B cell (primary cell): ENCODE measurements around the gene NINJ2. TPM values are rescaled to one million over a fixed set of nuclear protein-coding genes. Genes with fewer than 3 reads are reported as not detected.

Experiments
- ATAC-seq: fragments of 200-7000 bp; cut with Tn5 transposase; one replicate; pipeline ENCODE4 v1.10.0; 2021; ENCODE audit warnings: low read depth, mild to moderate bottlenecking, moderate number of reproducible peaks, moderate library complexity
- CTCF ChIA-PET: fragments of 350-600 bp; sonication (Branson Sonifier 250); formaldehyde crosslinking; loops from one replicate; lab custom pipeline; 2021; ENCODE audit warnings: antibody characterized with exemption, inconsistent platforms; lab: Charles Lee
- POLR2A ChIA-PET: fragments of 350-600 bp; sonication (Branson Sonifier 250); formaldehyde crosslinking; loops from one replicate; lab custom pipeline; 2021; ENCODE audit warnings: antibody characterized with exemption; lab: Charles Lee
- DNase-seq: peaks from one replicate; pipeline ENCODE4 v3.0.0; 2013
- H2AFZ ChIP-seq: 2 replicates; pipeline ENCODE4 v1.6.1; 2012; ENCODE audit warnings: mild to moderate bottlenecking, low read depth, low read length; ENCODE audit not compliant: insufficient read depth, poor library complexity, severe bottlenecking
- H3K27ac ChIP-seq, 2 donors: 1 replicate in 1 of 2; 2 replicates in 1 of 2; pipeline ENCODE4 v1.5.1; 2012 to 2013; ENCODE audit warnings: low read length in 2 of 2, mild to moderate bottlenecking in 2 of 2, moderate library complexity in 1 of 2
- H3K27me3 ChIP-seq, 4 experiments: fragments of 200-600 bp in 1 of 4; sonication (generic) in 1 of 4; replicated peaks in 1 of 4; 1 replicate in 2 of 4; 2 replicates in 2 of 4; pipeline versions ENCODE4 v1.6.1 to v1.7.0; 2013 to 2016; ENCODE audit warnings: low read length in 3 of 4, mild to moderate bottlenecking in 2 of 4, mixed read lengths in 1 of 4, moderate library complexity in 1 of 4; ENCODE audit not compliant: insufficient read depth in 4 of 4, control insufficient read depth in 3 of 4; ENCODE audit errors: control extremely low read depth in 1 of 4
- H3K36me3 ChIP-seq, 2 experiments: replicated peaks in 1 of 2; 1 replicate in 1 of 2; 2 replicates in 1 of 2; pipeline versions ENCODE4 v1.6.1 to v1.7.1; 2013; ENCODE audit warnings: low read length in 1 of 2; ENCODE audit not compliant: insufficient read depth in 2 of 2, control insufficient read depth in 1 of 2; ENCODE audit errors: control extremely low read depth in 1 of 2, extremely low read depth in 1 of 2
- H3K4me1 ChIP-seq, 2 donors: fragments of 200-600 bp in 1 of 2; sonication (generic) in 1 of 2; 1 replicate in 1 of 2; 2 replicates in 1 of 2; pipeline versions ENCODE4 v1.5.1 to v1.6.1; 2013 to 2017; ENCODE audit warnings: low read length in 2 of 2; ENCODE audit not compliant: control insufficient read depth in 2 of 2, insufficient read depth in 2 of 2
- H3K4me2 ChIP-seq: replicated peaks from 2 replicates; pipeline ENCODE3; 2012; ENCODE audit warnings: mild to moderate bottlenecking, low read depth, low read length; ENCODE audit not compliant: poor library complexity, severe bottlenecking
- H3K4me3 ChIP-seq, 5 experiments: fragments of 200-600 bp in 1 of 5; sonication (generic) in 1 of 5; 1 replicate in 3 of 5; 2 replicates in 2 of 5; pipeline versions ENCODE4 v1.5.1 to v1.7.0; 2011 to 2016; ENCODE audit warnings: low read length in 4 of 5, mild to moderate bottlenecking in 4 of 5, low read depth in 2 of 5, control low read depth in 1 of 5, moderate library complexity in 1 of 5; ENCODE audit not compliant: insufficient read depth in 1 of 5; ENCODE audit errors: control extremely low read depth in 1 of 5, extremely low read depth in 1 of 5
- H3K79me2 ChIP-seq: fragments of 200-600 bp; sonication (generic); one replicate; pipeline ENCODE4 v1.6.0; 2016; ENCODE audit warnings: low read length; ENCODE audit not compliant: control insufficient read depth, insufficient read depth
- H3K9ac ChIP-seq: fragments of 200-600 bp; sonication (generic); 2 replicates; pipeline ENCODE4 v1.6.1; 2017; ENCODE audit warnings: mild to moderate bottlenecking, low read length, moderate library complexity
- H3K9me3 ChIP-seq, 3 donors: one replicate each; pipeline versions ENCODE4 v1.6.1 to v1.7.1; 2013; ENCODE audit warnings: low read length in 2 of 3; ENCODE audit not compliant: control insufficient read depth in 2 of 3, insufficient read depth in 1 of 3; ENCODE audit errors: control extremely low read depth in 1 of 3
- H4K20me1 ChIP-seq: 2 replicates; pipeline ENCODE4 v1.6.0; 2012; ENCODE audit warnings: mild to moderate bottlenecking, low read length; ENCODE audit not compliant: insufficient read depth, control insufficient read depth, poor library complexity, severe bottlenecking
- H3K27ac Mint-ChIP-seq: one replicate; pipeline ENCODE4 v1.8.0; 2021; ENCODE audit warnings: mixed read lengths
- H3K27me3 Mint-ChIP-seq: one replicate; pipeline ENCODE4 v1.8.0; 2021; ENCODE audit warnings: mixed read lengths
- H3K4me1 Mint-ChIP-seq: one replicate; pipeline ENCODE4 v1.8.0; 2021; ENCODE audit warnings: mixed read lengths
- H3K4me3 Mint-ChIP-seq: one replicate; pipeline ENCODE4 v1.8.0; 2021; ENCODE audit warnings: mixed read lengths
- H3K9me3 Mint-ChIP-seq: one replicate; pipeline ENCODE4 v1.8.0; 2022; ENCODE audit warnings: mixed read lengths; ENCODE audit not compliant: insufficient read depth
- CTCF ChIP-seq: fragments of 200-600 bp; IDR thresholded peaks from one replicate; pipeline ENCODE4 v1.8.0; 2022; ENCODE audit warnings: antibody characterized with exemption, mild to moderate bottlenecking
- EZH2 ChIP-seq: IDR thresholded peaks from 2 replicates; pipeline ENCODE4 v1.6.1; 2012; ENCODE audit warnings: borderline replicate concordance, low read depth, mild to moderate bottlenecking, moderate library complexity, low read length; ENCODE audit not compliant: insufficient read depth, poor library complexity, severe bottlenecking
- WGBS: methylation state at CpG from one replicate; pipeline ENCODE4 v1.1.5; 2013; ENCODE audit warnings: missing lambda C conversion rate; ENCODE audit not compliant: insufficient coverage; 5-methylcytosine and 5-hydroxymethylcytosine counted together
- intact Hi-C: fragments of 100-400 bp; cut with micrococcal nuclease; formaldehyde crosslinking; loops from one replicate; pipeline ENCODE4 v1.10.0; 2022
- polyA plus RNA-seq: library from polyadenylated mRNA; depleted of rRNA; stranded (reverse); fragments of >200 nt; gene quantifications from 2 replicates; pipeline ENCODE4 v1.2.3, GENCODE V29; 2012
- total RNA-seq, 2 donors: library from RNA; stranded (reverse); fragments of 120-200 nt in 1 of 2; gene quantifications; 1 replicate in 1 of 2; 2 replicates in 1 of 2; pipeline versions ENCODE4 v1.2.3 to v1.2.4, GENCODE V29; 2013 to 2022

Gene NINJ2
- total and polyA plus RNA-seq, 2 donors (not counting 1 experiment from before 2014, with no cell fraction given), result 2.9 to 10.2 TPM

GRCh38 chr12:546265-546919, 116.9 kb downstream of the NINJ2 start:
- TF ChIP-seq EZH2, result no peak
- TF ChIP-seq CTCF, result no peak
- ATAC-seq, result no peak
- WGBS, result 70% methylated on average over 41 of the region's 41 CpGs
- no peak for DNase-seq
- H3K27ac ChIP-seq, result no peak overlapping the region
- Mint-ChIP-seq H3K27ac (no peak overlapping the region), H3K4me3 (no peak overlapping the region), H3K27me3 (peaks cover 30% of the 10 kb centered on the region), H3K4me1 (peaks cover 3% of the 10 kb centered on the region), H3K9me3 (no peaks in the 10 kb centered on the region)
- no peaks in the 10 kb centered on the region for H4K20me1 ChIP-seq
- no peaks in the 10 kb centered on the region for H3K79me2 ChIP-seq
- peaks cover 0 to 34% (median 3%) of the 10 kb centered on the region in 4 experiments for H3K27me3 ChIP-seq
- intact Hi-C loops, result no loop called here
- ChIA-PET CTCF (interaction anchor here (0.7 kb wide), 1 partner anchor 104 kb away, joined by 3 read pairs; no protein-coding TSS in a partner anchor), POLR2A (no interaction called here)
- H3K36me3 ChIP-seq, result no peaks in the 10 kb centered on the region
- H3K9ac ChIP-seq, result no peak overlapping the region
- peak overlapping the region; percentile 54 for H2AFZ ChIP-seq
- H3K4me3 ChIP-seq, result no peak overlapping the region
- H3K9me3 ChIP-seq, result peaks cover 0 to 7% (median 0%) of the 10 kb centered on the region in 3 donors
- H3K4me1 ChIP-seq, result peaks cover 8 to 10% of the 10 kb centered on the region in 2 donors
- peak overlapping the region; percentile 44 for H3K4me2 ChIP-seq

DNA sequence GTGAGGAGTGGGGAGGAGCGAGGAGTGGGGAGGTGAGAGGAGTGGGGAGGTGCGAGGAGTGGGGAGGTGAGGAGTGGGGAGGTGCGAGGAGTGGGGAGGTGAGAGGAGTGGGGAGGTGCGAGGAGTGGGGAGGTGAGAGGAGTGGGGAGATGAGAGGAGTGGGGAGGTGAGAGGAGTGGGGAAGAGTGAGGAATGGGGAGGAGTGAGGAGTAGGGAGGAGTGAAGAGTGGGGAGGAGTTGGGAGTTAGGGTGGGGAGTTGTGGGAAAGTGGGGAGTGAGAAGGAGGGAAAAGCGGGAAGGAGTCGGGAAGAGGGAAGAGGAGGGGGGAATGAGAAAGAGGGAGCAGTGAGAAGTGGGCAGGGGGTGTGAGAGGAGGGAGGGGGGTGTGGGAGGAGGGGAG, 117.4 kb downstream of the NINJ2 start:
- Histone ChIP-seq H4K20me1 (no peaks in the 10 kb centered on the region), H2AFZ (no peak overlapping the region), H3K4me2 (no peak overlapping the region), H3K9me3 (peaks cover 0 to 7% (median 0%) of the 10 kb centered on the region in 3 donors), H3K36me3 (no peaks in the 10 kb centered on the region), H3K27ac (no peak overlapping the region), H3K9ac (no peak overlapping the region), H3K27me3 (peaks cover 0 to 34% (median 3%) of the 10 kb centered on the region in 4 experiments), H3K79me2 (no peaks in the 10 kb centered on the region), H3K4me1 (peaks cover 8 to 10% of the 10 kb centered on the region in 2 donors), H3K4me3 (no peak overlapping the region)
- ATAC-seq, result no peak
- intact Hi-C loops, result no loop called here
- TF ChIP-seq CTCF (no peak), EZH2 (no peak)
- H3K9me3 Mint-ChIP-seq, result no peaks in the 10 kb centered on the region
- WGBS, result 94% methylated on average over 3 of the region's 6 CpGs
- no peak overlapping the region for H3K27ac Mint-ChIP-seq
- no peak for DNase-seq
- POLR2A ChIA-PET, result no interaction called here
- CTCF ChIA-PET, result no interaction called here
- peaks cover 3% of the 10 kb centered on the region for H3K4me1 Mint-ChIP-seq
- H3K27me3 Mint-ChIP-seq, result peaks cover 28% of the 10 kb centered on the region
- H3K4me3 Mint-ChIP-seq, result no peak overlapping the region
